Activated naive CD4-positive, alpha-beta T cell treated with anti-CD3 and anti-CD28 coated beads, Interleukin-2, amount 50 U/mL, for 24 hours (primary cell): ENCODE results near the gene FBLIM1.
A peak's percentile ranks its signal among the peaks of the same experiment; 100 is the strongest.

Experiments
- H3K27ac Mint-ChIP-seq: one replicate; pipeline ENCODE4 v1.8.0; 2021; ENCODE audit warnings: mild to moderate bottlenecking, mixed read lengths
- H3K27me3 Mint-ChIP-seq: one replicate; pipeline ENCODE4 v1.8.0; 2021; ENCODE audit warnings: mixed read lengths
- H3K36me3 Mint-ChIP-seq: one replicate; pipeline ENCODE4 v1.8.0; 2021; ENCODE audit warnings: mixed read lengths
- H3K4me1 Mint-ChIP-seq: one replicate; pipeline ENCODE4 v1.8.0; 2021; ENCODE audit warnings: mixed read lengths
- H3K4me3 Mint-ChIP-seq: one replicate; pipeline ENCODE4 v1.8.0; 2021; ENCODE audit warnings: mild to moderate bottlenecking, mixed read lengths
- H3K9me3 Mint-ChIP-seq: one replicate; pipeline ENCODE4 v1.8.0; 2021; ENCODE audit warnings: mixed read lengths

FBLIM1 gene, protein sequence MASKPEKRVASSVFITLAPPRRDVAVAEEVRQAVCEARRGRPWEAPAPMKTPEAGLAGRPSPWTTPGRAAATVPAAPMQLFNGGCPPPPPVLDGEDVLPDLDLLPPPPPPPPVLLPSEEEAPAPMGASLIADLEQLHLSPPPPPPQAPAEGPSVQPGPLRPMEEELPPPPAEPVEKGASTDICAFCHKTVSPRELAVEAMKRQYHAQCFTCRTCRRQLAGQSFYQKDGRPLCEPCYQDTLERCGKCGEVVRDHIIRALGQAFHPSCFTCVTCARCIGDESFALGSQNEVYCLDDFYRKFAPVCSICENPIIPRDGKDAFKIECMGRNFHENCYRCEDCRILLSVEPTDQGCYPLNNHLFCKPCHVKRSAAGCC

DNA sequence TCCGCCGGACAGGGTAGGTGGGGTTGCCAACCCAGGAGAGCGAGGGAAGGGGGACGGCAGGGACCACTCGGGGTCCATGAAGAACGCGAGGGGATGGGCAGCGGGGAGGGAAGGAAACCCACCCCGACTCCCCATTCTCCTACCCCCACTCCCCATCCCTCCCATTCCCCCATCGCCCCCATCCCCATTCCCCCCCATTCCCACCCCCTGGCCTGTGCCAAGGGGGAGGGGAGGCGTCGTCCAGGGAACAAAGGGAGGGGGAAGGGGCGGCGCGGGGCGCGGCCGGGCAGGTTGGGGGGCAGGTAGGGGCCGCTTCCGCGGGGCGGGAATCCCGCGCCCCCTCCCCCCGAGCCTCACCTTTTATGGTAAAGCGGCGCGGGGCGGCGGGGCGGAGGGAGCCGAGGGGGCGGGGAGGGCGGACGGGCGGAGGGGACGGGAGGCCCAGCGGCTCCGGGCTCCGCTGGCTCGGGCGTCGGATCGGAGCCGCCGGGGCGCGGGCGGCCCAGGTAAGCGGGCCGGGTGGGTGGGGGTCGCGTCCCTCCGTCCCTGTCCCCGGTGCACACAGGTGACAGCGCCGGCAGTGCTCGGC lies at the start of gene FBLIM1:
Gene FBLIM1 (plus strand): TSS at position 453 of the 589 bp plus-strand sequence. CDS start 6,189 bp downstream, outside the sequence.
- Mint-ChIP-seq H3K9me3 (no peaks in the 10 kb centered on the region), H3K27ac (no peak within 1 kb of the TSS), H3K27me3 (peaks cover 20% of the 10 kb centered on the region), H3K4me1 (peaks cover 16% of the 10 kb centered on the region), H3K4me3 (peak within 1 kb of the TSS; percentile 79), H3K36me3 (no peaks in the 10 kb centered on the region)

DNA sequence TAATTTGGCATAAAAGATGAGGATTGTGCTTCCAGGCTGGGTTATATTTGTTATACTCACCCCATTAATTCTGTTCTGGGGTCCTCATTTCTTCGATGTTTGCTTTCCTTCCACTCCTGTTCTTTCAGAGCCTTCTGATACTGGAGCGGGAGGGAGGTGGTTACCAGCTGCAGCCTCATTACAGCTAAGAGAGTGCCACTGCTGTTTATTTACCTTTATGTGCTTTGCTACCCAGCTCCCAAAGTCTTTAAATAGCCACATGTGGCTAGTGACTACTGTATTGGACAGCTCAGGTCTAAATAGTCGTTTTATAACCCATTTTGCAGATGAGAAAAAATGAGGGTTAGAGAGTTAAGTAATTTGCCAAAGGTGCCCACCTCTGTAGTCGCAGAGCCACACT lies 49.4 kb upstream of the FBLIM1 start:
- peaks cover 27% of the 10 kb centered on the region for H3K4me1 Mint-ChIP-seq
- H3K9me3 Mint-ChIP-seq = no peaks in the 10 kb centered on the region
- H3K36me3 Mint-ChIP-seq = peaks cover 4% of the 10 kb centered on the region
- no peaks in the 10 kb centered on the region for H3K27me3 Mint-ChIP-seq
- no peak overlapping the region for H3K4me3 Mint-ChIP-seq
- no peak overlapping the region for H3K27ac Mint-ChIP-seq

DNA sequence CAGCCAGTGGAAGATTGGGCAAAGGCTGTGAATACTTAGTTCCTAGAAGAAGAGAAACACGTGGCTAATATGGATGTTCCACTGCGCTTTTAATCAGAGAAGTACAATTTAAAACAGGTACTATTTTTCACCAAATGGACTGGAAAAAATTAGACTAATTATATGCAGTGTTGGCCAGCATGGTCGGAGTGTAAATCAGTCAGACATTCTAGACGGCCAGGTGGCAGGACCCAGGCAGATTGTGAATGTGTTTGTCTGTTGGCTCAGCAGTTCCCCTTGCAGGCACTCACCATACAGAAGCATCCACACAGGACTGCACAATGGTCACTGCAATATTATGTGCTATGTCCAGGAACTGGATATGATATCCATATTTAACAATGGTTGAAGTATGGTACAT lies 46.4 kb upstream of the FBLIM1 start:
- Mint-ChIP-seq H3K27me3 (no peaks in the 10 kb centered on the region), H3K4me3 (no peak overlapping the region), H3K4me1 (peaks cover 11% of the 10 kb centered on the region), H3K9me3 (no peaks in the 10 kb centered on the region), H3K27ac (no peak overlapping the region), H3K36me3 (no peaks in the 10 kb centered on the region)

DNA sequence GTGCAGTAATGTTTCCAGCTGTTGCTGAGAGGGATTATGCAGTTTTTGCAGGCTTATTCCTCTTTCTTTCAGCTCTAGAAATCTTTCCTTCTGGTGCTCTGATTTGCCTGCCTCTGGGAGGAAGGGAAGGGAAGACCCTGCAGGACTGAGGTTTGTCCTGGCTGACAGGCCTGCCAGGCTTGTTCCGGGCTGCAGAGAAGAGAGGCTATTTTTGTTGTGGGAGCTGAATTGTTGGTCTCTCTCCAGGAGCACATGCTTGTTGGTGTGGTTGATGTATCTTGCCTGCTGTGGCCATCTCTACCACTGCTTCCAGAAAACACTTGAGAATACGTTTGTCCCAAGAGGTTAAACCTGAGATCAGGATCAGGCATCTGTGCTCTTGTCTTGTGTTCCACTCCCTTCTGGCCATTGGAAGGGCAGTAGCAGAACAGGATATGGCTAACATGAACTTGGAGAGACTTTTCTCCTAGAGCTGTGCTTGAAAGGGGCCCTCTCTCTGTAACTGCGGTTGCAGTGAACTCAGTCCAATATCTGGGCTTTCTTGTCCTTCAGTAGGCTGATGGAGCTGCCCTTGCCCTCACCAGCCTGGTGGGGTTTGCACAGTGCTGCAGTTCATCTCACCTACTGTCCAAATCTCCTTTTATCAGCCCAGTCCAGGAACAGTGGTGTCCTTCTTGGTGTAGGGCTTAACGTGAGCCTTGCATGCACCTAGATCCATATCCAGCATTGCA lies 44.0 kb upstream of the FBLIM1 start:
- Mint-ChIP-seq H3K4me1 (peaks cover 6% of the 10 kb centered on the region), H3K9me3 (no peaks in the 10 kb centered on the region), H3K27me3 (no peaks in the 10 kb centered on the region), H3K27ac (peak overlapping the region; percentile 10), H3K4me3 (no peak overlapping the region), H3K36me3 (peaks cover under 1% of the 10 kb centered on the region)

DNA sequence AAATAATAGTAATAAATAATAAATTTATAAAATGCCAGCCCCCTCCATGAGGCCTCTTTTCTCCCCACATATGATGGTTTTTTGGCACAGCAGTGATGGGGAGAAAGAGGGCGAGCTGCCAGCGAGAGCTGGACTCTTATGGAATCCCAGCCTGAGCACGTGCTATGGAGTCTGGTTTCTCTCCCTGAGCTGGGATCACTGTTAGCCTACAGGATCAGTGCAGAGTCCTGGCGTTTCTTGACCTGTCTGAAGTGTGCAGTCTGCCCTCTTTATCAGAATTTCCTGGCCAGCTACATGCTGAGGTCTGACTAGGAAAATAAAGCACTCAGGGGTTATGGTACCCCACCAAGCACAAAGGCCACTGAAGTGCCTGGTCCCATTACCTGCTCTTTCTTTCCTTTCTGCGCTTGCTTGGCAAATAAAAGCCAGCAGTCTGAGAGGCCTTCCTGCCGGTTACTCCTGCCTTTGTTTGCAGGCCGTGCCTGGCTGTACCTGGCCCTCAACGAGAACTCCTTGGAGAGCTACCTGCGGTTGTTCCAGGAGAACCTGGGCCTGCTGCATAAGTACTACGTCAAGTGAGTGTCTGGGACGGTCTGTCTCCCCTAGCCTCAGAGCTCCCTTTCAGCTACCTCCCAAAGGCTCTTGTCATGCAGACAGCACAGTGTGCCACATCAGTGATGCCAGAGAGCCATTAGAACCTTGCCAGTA lies 41.0 kb upstream of the FBLIM1 start:
- no peaks in the 10 kb centered on the region for H3K9me3 Mint-ChIP-seq
- H3K36me3 Mint-ChIP-seq = peaks cover 2% of the 10 kb centered on the region
- no peak overlapping the region for H3K27ac Mint-ChIP-seq
- H3K4me1 Mint-ChIP-seq = no peaks in the 10 kb centered on the region
- H3K27me3 Mint-ChIP-seq = no peaks in the 10 kb centered on the region
- no peak overlapping the region for H3K4me3 Mint-ChIP-seq

GRCh38 chr1:15718199-15718601 lies 40.4 kb upstream of the FBLIM1 start:
- Mint-ChIP-seq H3K36me3 (peaks cover 4% of the 10 kb centered on the region), H3K27me3 (no peaks in the 10 kb centered on the region), H3K27ac (no peak overlapping the region), H3K4me3 (no peak overlapping the region), H3K9me3 (no peaks in the 10 kb centered on the region), H3K4me1 (no peaks in the 10 kb centered on the region)

DNA sequence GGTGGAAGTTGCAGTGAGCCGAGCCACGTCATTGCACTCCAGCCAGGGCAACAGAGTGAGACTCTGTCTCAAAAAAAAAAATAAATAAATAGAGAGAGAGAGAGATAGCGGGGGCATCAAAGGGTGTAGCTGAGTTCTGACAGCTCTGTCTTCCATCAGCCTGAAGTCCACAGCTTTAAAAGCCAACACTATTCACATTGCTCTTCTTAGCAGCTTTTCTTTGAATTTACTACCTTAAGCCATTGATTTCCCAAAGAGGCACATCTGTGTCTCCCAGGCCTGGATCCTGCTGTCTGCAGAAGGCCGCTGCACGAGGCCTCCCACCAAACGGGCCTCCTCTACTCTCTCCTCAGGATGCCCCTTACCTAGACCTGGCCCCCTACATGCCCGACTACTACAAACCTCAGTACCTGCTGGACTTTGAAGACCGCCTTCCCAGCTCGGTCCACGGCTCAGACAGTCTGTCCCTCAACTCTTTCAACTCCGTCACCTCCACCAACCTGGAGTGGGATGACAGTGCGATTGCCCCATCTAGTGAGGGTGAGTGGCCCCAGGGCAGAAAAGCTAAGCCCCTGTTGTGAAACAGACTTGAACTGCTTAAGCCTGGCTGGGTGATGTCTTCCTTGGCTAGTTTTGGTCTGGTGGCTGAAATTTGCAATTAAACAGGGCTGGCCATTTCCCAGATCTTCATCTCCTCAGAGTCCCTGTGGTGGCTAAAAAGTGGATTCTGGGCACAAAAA lies 39.0 kb upstream of the FBLIM1 start:
- no peak overlapping the region for H3K4me3 Mint-ChIP-seq
- H3K27ac Mint-ChIP-seq = peak overlapping the region; percentile 55
- H3K4me1 Mint-ChIP-seq = no peaks in the 10 kb centered on the region
- no peaks in the 10 kb centered on the region for H3K9me3 Mint-ChIP-seq
- H3K27me3 Mint-ChIP-seq = no peaks in the 10 kb centered on the region
- H3K36me3 Mint-ChIP-seq = peaks cover 4% of the 10 kb centered on the region

- no peaks in the 10 kb centered on the region for H3K4me1 Mint-ChIP-seq
Observed at GRCh38 chr1:15720861-15721260, 37.7 kb upstream of the FBLIM1 start.

GRCh38 chr1:15722411-15722810 lies 36.2 kb upstream of the FBLIM1 start:
- Mint-ChIP-seq H3K27me3 (no peaks in the 10 kb centered on the region), H3K4me3 (no peak overlapping the region), H3K4me1 (no peaks in the 10 kb centered on the region), H3K27ac (no peak overlapping the region), H3K36me3 (peaks cover 6% of the 10 kb centered on the region), H3K9me3 (no peaks in the 10 kb centered on the region)

More at GRCh38 chr1:15720861-15721260, 37.7 kb upstream of the FBLIM1 start:
- H3K27me3 Mint-ChIP-seq = no peaks in the 10 kb centered on the region
- H3K36me3 Mint-ChIP-seq = peaks cover 4% of the 10 kb centered on the region
- H3K9me3 Mint-ChIP-seq = no peaks in the 10 kb centered on the region
- no peak overlapping the region for H3K4me3 Mint-ChIP-seq
- no peak overlapping the region for H3K27ac Mint-ChIP-seq

GRCh38 chr1:15722836-15723532 lies 35.6 kb upstream of the FBLIM1 start:
- no peaks in the 10 kb centered on the region for H3K27me3 Mint-ChIP-seq
- peaks cover 6% of the 10 kb centered on the region for H3K36me3 Mint-ChIP-seq
- H3K9me3 Mint-ChIP-seq = no peaks in the 10 kb centered on the region
- no peak overlapping the region for H3K27ac Mint-ChIP-seq
- no peaks in the 10 kb centered on the region for H3K4me1 Mint-ChIP-seq
- H3K4me3 Mint-ChIP-seq = no peak overlapping the region

- no peak overlapping the region for H3K4me3 Mint-ChIP-seq
- no peaks in the 10 kb centered on the region for H3K9me3 Mint-ChIP-seq
- H3K27me3 Mint-ChIP-seq = no peaks in the 10 kb centered on the region
- H3K4me1 Mint-ChIP-seq = no peaks in the 10 kb centered on the region
- peaks cover 6% of the 10 kb centered on the region for H3K36me3 Mint-ChIP-seq
- no peak overlapping the region for H3K27ac Mint-ChIP-seq
Observed at GRCh38 chr1:15723631-15724246, 34.9 kb upstream of the FBLIM1 start.

GRCh38 chr1:15724949-15725880 lies 33.4 kb upstream of the FBLIM1 start:
- Mint-ChIP-seq H3K4me1 (no peaks in the 10 kb centered on the region), H3K27ac (no peak overlapping the region), H3K4me3 (no peak overlapping the region), H3K9me3 (no peaks in the 10 kb centered on the region), H3K36me3 (peaks cover 4% of the 10 kb centered on the region), H3K27me3 (no peaks in the 10 kb centered on the region)

GRCh38 chr1:15726508-15726907 lies 32.1 kb upstream of the FBLIM1 start:
- no peaks in the 10 kb centered on the region for H3K9me3 Mint-ChIP-seq
- peaks cover 4% of the 10 kb centered on the region for H3K36me3 Mint-ChIP-seq
- H3K27ac Mint-ChIP-seq = no peak overlapping the region
- H3K27me3 Mint-ChIP-seq = no peaks in the 10 kb centered on the region
- no peaks in the 10 kb centered on the region for H3K4me1 Mint-ChIP-seq
- H3K4me3 Mint-ChIP-seq = no peak overlapping the region
